Measurements from ENCODE around the gene UNK.
"Not testable (repeated sequence)": the region's sequence is repeated elsewhere in the genome, so short reads cannot be mapped to it uniquely, and the experiment has no call there.

UNK gene

GRCh38 chr17:75759457-75759856 is 25.1 kb upstream of the UNK start:
- no peak for DNase-seq (ENCODE audit: extremely low spot score)
- TF ChIP-seq ZNF384 (IDR thresholded peaks at IDR 0.05) (no peak), SUZ12 (IDR thresholded peaks at IDR 0.05) (no peak), L3MBTL2 (conservative IDR thresholded peaks at IDR 0.05) (no peak), ELF4 (IDR thresholded peaks at IDR 0.05) (no peak), SP1 (IDR thresholded peaks at IDR 0.05) (no peak), NFRKB (IDR thresholded peaks at IDR 0.05) (no peak), FOXA1 (IDR thresholded peaks at IDR 0.05) (no peak), FOXM1 (IDR thresholded peaks at IDR 0.05; ENCODE audit: borderline replicate concordance) (no peak)
- CTCF ChIA-PET: interaction anchor here (1.3 to 2.3 kb wide), 2 partner anchors 9 to 11 kb away, joined by 3 to 12 read pairs; no protein-coding TSS in a partner anchor
- POLR2A ChIA-PET: interaction anchor here (1.1 to 1.4 kb wide), 4 partner anchors 16 to 24 kb away, joined by 3 to 9 read pairs (median 4); a partner anchor contains a TSS

GRCh38 chr17:75759978-75760640 is 24.5 kb upstream of the UNK start:
- ChIA-PET CTCF (interaction anchor here (1.3 to 2.3 kb wide), 2 partner anchors 10 to 12 kb away, joined by 3 to 12 read pairs; no protein-coding TSS in a partner anchor), POLR2A (interaction anchor here (1.1 to 1.4 kb wide), 4 partner anchors 16 to 23 kb away, joined by 3 to 9 read pairs (median 4); a partner anchor contains a TSS)
- DNase-seq (ENCODE audit: extremely low spot score): not testable (repeated sequence)

GRCh38 chr17:75762513-75763268 is 21.9 kb upstream of the UNK start:
- POLR2A ChIA-PET: interaction anchor here (1.1 to 6.7 kb wide), 4 partner anchors 9 to 93 kb away, joined by 3 to 206 read pairs (median 4); partner anchors contain the start of gene WBP2

GRCh38 chr17:75763269-75763607 is 21.4 kb upstream of the UNK start:
- no peak for TF ChIP-seq FOXK2 (IDR thresholded peaks at IDR 0.05)
- TF ChIP-seq FOXM1 (IDR thresholded peaks at IDR 0.05; ENCODE audit: borderline replicate concordance): no peak
- TF ChIP-seq ARNT (IDR thresholded peaks at IDR 0.05): no peak
- no peak for TF ChIP-seq BHLHE40 (IDR thresholded peaks at IDR 0.05; ENCODE audit: borderline replicate concordance)
- TF ChIP-seq CTBP1 (IDR thresholded peaks at IDR 0.05; ENCODE audit: borderline replicate concordance): no peak
- no peak for TF ChIP-seq ELF4 (IDR thresholded peaks at IDR 0.05)
- TF ChIP-seq NFRKB (IDR thresholded peaks at IDR 0.05): no peak
- no peak for TF ChIP-seq TARDBP (IDR thresholded peaks at IDR 0.05)
- TF ChIP-seq HDGF (IDR thresholded peaks at IDR 0.05; ENCODE audit: borderline replicate concordance): no peak
- no peak for TF ChIP-seq ZNF384 (IDR thresholded peaks at IDR 0.05)
- TF ChIP-seq PKNOX1 (IDR thresholded peaks at IDR 0.05): no peak
- TF ChIP-seq L3MBTL2 (conservative IDR thresholded peaks at IDR 0.05): no peak
- no peak for TF ChIP-seq LEF1 (IDR thresholded peaks at IDR 0.05; ENCODE audit: borderline replicate concordance)
- TF ChIP-seq SUZ12 (IDR thresholded peaks at IDR 0.05): no peak
- no peak for TF ChIP-seq SP1 (IDR thresholded peaks at IDR 0.05)
- no peak for TF ChIP-seq FOXA1 (IDR thresholded peaks at IDR 0.05)
- ChIA-PET CTCF (interaction anchor here (2.6 to 3.5 kb wide), 2 partner anchors 10 to 13 kb away, joined by 13 to 19 read pairs; no protein-coding TSS in a partner anchor), POLR2A (interaction anchor here (1.1 to 6.7 kb wide), 4 partner anchors 10 to 92 kb away, joined by 3 to 206 read pairs (median 4); partner anchors contain the start of gene WBP2)
- no peak for DNase-seq (ENCODE audit: extremely low spot score)

More at GRCh38 chr17:75762513-75763268, 21.9 kb upstream of the UNK start:
- CTCF ChIA-PET: interaction anchor here (0.6 to 3.5 kb wide), 6 partner anchors 11 to 85 kb away, joined by 3 to 19 read pairs (median 6); no protein-coding TSS in a partner anchor
- TF ChIP-seq ELF4 (IDR thresholded peaks at IDR 0.05) (no peak), SP1 (IDR thresholded peaks at IDR 0.05) (no peak), BHLHE40 (IDR thresholded peaks at IDR 0.05; ENCODE audit: borderline replicate concordance) (no peak)
- DNase-seq (ENCODE audit: extremely low spot score): no peak

GRCh38 chr17:75763613-75764416 is 20.8 kb upstream of the UNK start:
- ChIA-PET CTCF (interaction anchor here (0.6 to 3.5 kb wide), 8 partner anchors 10 to 237 kb away, joined by 3 to 19 read pairs (median 4); a partner anchor contains a TSS), POLR2A (interaction anchor here (0.7 to 6.7 kb wide), 10 partner anchors 8 to 92 kb away, joined by 3 to 206 read pairs (median 6); partner anchors contain the start of genes UNK and WBP2)
- TF ChIP-seq L3MBTL2 (conservative IDR thresholded peaks at IDR 0.05): no peak
- no peak for DNase-seq (ENCODE audit: extremely low spot score)

- ChIA-PET POLR2A (interaction anchor here (0.7 to 6.7 kb wide), 8 partner anchors 9 to 91 kb away, joined by 4 to 206 read pairs (median 6); partner anchors contain the start of genes UNK and WBP2), CTCF (interaction anchor here (0.6 to 3.5 kb wide), 8 partner anchors 9 to 238 kb away, joined by 3 to 19 read pairs (median 6); a partner anchor contains a TSS)
- TF ChIP-seq ARNT (IDR thresholded peaks at IDR 0.05) (no peak), L3MBTL2 (conservative IDR thresholded peaks at IDR 0.05) (no peak), TARDBP (IDR thresholded peaks at IDR 0.05) (no peak), NFRKB (IDR thresholded peaks at IDR 0.05) (no peak)
- DNase-seq (ENCODE audit: extremely low spot score): no peak
Measured at GRCh38 chr17:75764417-75764710, 20.2 kb upstream of the UNK start.

Measured in HEK293T (cell line).